ENCODE results near the gene ZDHHC18.
A peak's percentile ranks its signal among the peaks of the same experiment; 100 is the strongest.
"Not testable (repeated sequence)": the region's sequence is repeated elsewhere in the genome, so short reads cannot be mapped to it uniquely, and the experiment has no call there.

Gene ZDHHC18

GRCh38 chr1:26791626-26792025, 34.9 kb upstream of the ZDHHC18 start:
- no peak for DNase-seq

DNA sequence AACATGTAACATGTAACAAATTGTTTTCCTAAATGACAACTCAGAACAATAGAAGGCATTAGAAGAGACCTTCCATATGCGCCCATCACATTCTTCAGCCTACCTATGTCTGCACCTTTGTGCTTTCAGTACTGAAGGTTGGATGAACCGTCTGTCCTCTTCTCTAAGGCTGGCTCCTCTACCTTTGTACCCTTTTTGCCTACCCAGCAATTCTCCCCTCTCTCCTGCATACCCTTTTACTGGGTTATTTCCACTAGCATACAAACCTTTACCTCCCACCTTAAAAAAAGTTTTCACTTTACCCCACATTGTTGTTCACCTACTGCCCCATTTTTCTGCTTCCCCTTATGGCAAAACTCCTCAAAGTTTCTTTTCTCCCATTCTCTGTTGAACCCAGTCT, 33.6 kb upstream of the ZDHHC18 start:
- DNase-seq, result no peak

GRCh38 chr1:26794391-26794790, 32.1 kb upstream of the ZDHHC18 start:
- DNase-seq, result no peak

DNA sequence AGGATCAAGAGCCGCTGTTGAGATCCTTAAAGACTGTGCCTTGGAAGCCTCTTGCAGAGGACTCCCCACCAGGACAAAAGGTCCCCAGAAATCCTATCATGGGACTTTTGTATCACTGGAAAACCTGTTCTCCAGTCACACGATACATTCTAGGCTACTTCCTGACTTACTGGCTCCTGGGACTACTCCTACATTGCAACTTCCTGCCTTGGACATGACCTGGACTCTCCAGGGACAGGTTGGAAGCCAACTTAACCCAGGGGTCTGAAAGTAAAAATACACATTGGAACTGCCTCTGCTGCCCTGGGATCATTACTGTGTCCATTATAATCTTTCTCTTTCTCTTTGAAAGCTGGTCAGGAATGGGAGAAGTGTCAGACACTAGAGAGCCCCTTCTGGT, 28.9 kb upstream of the ZDHHC18 start:
- no peak for DNase-seq

DNA sequence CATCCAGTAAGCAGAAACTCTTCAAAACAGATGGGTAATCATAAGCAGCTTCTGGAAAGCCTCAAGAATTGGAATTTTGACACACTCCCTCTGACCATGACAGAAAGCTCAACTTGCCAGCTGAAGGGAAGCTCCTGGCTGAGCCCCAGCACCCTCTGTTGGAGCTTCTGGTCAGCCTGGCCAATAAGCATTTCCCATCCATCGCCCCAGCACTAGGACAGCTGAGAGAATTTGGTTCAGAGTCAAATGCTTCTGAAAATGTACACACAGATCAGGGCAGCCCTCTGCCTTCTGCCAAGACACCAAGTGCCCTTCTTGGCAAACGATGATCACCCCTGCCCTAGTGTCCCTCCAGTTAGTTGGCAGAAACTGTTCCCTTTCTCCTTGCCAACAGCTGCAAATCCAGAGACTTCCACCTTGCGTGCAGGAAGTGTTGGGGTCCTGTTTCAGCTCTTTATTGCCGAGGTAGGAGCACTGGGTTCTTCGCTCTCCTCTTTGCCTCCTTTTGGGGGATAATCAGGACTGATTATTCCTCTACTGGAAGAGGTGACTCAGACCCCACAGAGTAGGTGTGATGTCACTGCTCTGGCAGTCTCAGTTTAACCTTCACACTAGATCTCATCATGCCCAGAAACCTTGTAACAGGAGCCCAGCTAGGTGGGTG, 26.9 kb upstream of the ZDHHC18 start:
- peak; percentile 76 for DNase-seq

DNA sequence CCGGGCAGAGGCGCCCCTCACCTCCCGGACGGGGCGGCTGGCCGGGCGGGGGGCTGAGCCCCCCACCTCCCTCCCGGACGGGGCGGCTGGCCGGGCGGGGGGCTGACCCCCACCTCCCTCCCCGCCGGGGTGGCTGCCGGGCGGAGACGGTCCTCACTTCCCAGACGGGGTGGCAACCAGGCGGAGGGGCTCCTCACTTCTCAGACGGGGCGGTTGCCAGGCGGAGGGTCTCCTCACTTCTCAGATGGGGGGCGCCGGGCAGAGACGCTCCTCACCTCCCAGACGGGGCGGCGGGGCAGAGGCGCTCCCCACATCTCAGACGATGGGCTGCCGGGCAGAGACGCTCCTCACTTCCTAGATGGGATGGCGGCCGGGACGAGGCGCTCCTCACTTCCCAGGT, 22.6 kb upstream of the ZDHHC18 start:
- not testable (repeated sequence) for DNase-seq

GRCh38 chr1:26810105-26810504, 16.4 kb upstream of the ZDHHC18 start:
- peak; percentile 15 for DNase-seq

DNA sequence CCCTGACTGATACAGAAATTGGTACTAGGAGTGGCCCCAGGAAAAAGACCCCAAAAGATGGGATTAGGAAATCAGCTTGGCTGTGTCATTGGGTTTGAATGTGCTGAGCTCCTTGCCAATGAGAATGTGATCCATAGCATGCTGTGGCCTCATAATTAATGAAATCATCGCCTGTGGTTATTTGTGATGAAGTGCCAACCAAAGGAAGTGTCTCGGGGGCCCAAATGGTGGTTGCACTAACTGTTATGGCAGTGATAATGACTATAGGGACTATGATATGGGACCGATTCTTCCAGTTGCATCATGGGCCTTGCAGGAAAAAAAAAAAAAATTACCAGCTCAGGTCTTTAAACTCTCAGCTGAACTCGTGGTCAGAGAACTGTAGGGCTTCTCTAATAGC, 15.4 kb upstream of the ZDHHC18 start:
- DNase-seq, result no peak

DNA sequence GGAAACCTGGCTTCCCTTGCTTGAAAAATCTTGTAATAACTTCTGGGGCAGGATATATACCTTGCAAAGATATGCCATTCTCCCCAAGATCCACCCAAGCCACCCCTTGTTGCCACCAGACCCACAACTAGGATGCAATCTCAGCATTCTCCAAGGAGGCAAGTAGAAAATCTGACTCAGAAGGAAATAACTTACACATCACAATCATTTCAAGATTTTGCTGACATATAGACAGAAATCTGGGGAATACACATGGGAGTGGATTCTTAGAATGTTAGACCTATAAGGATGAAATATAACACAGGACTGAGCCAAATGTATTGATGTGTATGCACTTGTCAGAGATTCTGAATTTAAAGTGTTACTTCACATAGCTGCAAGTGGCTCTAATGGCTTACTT, 14.8 kb upstream of the ZDHHC18 start:
- no peak for DNase-seq

GRCh38 chr1:26814377-26814776, 12.1 kb upstream of the ZDHHC18 start:
- no peak for DNase-seq

GRCh38 chr1:26814893-26815292, 11.6 kb upstream of the ZDHHC18 start:
- DNase-seq, result no peak

DNA sequence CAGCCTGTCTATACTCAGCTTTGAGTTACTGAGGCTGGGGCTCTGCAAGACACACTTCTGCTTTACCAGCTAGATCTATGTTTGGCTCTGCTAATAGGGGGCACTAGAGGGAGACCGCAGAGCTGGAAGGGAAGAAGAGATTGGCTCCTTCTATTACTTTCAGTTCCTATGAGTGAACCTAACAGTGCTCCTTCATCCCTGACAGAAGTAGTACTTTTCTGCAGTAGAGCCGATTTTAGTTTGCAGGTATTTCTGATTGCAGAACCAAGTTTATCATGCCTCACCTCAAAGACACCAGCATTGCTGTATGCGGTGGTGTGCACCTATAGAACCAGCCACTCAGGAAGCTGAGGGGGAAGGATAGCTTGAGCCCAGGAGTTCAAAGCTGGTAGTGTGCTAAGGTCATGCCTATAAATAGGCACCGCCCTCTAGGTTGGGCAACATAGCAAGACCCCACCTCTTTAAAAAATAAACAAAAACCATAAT, 5.7 kb upstream of the ZDHHC18 start:
- DNase-seq, result no peak

- no peak for DNase-seq
These were observed 3.6 kb upstream of the ZDHHC18 start for GRCh38 chr1:26822737-26823395.

- no peak for DNase-seq
These were observed 1.8 kb upstream of the ZDHHC18 start for GRCh38 chr1:26824731-26825130.

DNA sequence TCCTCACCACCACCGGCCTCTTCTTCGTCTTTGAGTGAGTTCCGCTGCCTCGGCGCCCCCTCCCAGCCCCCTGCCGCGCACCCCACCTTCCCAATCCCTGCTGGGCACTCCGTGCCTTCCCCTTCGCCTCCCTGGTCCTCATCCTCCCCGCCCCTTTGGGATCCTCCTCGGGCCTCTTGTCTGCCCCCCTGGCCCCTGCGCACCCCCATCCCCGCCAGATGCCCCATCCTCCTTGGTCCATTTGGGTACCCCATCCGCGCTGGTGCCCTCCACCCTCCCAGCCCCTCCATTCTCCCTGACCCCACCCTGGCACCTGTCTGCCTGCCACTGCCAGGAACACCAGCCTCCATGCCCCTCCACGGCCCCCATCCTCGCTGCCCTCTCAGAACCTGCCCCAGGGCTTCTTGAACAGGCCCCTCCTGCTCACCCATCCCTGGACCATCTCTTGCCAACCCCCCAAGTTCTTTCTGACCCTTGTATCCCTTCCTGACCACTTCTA, 667 bp downstream of the ZDHHC18 start:
- DNase-seq, result no peak

GRCh38 chr1:26827663-26828062, 1.2 kb downstream of the ZDHHC18 start:
- no peak for DNase-seq

DNA sequence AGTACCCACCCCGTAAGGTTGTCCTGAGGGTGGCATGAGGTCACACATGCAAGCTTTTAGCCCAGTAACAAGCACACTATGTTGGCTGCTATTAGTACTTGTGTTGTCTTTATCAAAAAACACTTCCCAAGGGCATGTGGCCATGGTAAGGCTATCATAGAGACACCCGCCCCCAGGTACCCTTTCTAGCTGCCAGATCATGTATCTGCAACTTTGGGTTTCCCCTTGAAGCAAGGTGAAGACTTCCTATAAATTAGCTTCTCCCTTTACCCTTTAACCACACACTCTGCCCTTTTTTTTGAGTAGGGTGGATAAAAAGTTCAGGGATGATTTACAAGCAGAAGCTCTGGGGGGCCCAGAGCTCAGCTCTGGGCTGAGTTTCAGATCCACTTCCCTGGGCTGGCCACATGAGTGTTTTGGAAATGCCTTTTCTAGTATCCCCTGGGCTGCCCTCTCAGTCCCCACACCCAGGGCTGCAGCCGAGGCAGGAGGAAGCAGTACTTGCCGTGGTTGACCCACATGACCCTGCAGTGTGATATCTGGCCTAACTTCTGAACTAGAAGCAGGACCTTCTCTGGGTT, 2.0 kb downstream of the ZDHHC18 start:
- DNase-seq, result no peak

DNA sequence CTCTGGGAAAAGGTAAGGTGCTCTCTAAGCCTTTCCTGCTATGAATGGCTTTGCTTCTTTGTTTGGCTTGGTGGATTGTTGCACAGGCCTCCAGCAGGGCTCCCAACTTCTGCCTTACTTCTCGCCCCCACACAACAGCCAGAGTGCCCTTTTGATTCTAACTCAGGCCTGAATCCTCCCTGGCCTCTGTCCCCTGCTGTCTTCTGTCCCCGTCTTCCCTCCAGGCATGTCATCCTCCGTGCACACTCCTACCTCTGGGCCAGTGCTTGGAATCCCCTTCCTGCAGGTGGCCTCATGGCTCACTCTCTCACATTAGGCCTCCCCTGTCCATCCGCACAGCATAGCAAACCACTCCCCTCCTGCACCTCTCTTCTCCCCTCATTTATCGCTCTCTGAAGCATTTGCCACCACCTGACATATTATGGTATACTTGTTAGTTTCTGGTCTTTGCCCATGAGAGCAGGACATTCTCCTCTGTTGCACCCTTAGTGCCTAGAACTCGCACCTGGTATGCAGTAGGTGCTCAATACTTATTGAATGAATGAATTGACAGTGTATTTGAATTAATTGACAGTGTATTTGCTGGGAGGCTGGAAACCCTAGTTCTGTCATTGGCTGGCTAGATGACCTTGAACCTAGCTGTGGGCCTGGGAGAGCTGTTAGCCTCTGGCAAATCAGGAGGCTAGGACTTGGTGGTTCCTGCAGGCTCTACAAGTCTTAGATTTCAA, 2.9 kb downstream of the ZDHHC18 start:
- DNase-seq, result no peak

- no peak for DNase-seq
These were observed 4.6 kb downstream of the ZDHHC18 start for GRCh38 chr1:26831059-26831458.

GRCh38 chr1:26831546-26832248, 5.2 kb downstream of the ZDHHC18 start:
- DNase-seq, result peak; percentile 86

GRCh38 chr1:26832249-26832960, 5.9 kb downstream of the ZDHHC18 start:
- no peak for DNase-seq

Data from NCI-H2029 (cell line).